GM12878 (cell line): Measurements from ENCODE around the gene POLDIP3. TPM values are rescaled to one million over a fixed set of nuclear protein-coding genes. Genes with fewer than 3 reads are reported as not detected.
A peak's percentile ranks its signal among the peaks of the same experiment; 100 is the strongest.

ENCODE experiments used
- CBX5 ChIP-seq: sonication (generic); IDR thresholded peaks from 2 replicates; pipeline ENCODE4 v1.6.1; 2016; ENCODE audit warnings: low read depth, moderate library complexity, mild to moderate bottlenecking, inconsistent platforms
- CUX1 ChIP-seq: IDR thresholded peaks from 2 replicates; pipeline ENCODE4 v1.6.1; 2012; ENCODE audit warnings: improper control_type of control experiment, low read depth, low read length; ENCODE audit not compliant: insufficient replicate concordance
- NR2C2 ChIP-seq: IDR thresholded peaks from 2 replicates; pipeline ENCODE4 v1.6.1; 2011; ENCODE audit warnings: borderline replicate concordance, low read depth; ENCODE audit not compliant: control insufficient read depth, insufficient read length
- PKNOX1 ChIP-seq: fragments of 450-650 bp; IDR thresholded peaks from 2 replicates; pipeline ENCODE4 v1.6.1; 2016; ENCODE audit warnings: mild to moderate bottlenecking
- SP1 ChIP-seq: IDR thresholded peaks from one replicate; pipeline ENCODE4 v1.6.1; 2011; ENCODE audit warnings: low read depth, low read length
- ZNF207 ChIP-seq: fragments of 450-650 bp; IDR thresholded peaks from 2 replicates; pipeline ENCODE4 v1.6.1; 2014; ENCODE audit warnings: antibody characterized with exemption, mild to moderate bottlenecking, borderline replicate concordance
- polyA plus RNA-seq, 11 experiments: library from polyadenylated mRNA; depleted of rRNA in 4 of 11; unstranded in 6 of 11; stranded (reverse) in 5 of 11; fragments of >200 nt; fragmentation: Nextera tagmentation in 4 of 11; fragmentation: Illumina TruSeq in 1 of 11; extraction: Ambion mirVana in 4 of 11; extraction: Trizol in 1 of 11; gene quantifications; 1 replicate in 1 of 11; 2 replicates in 10 of 11; pipeline versions ENCODE4 v1.2.1 to v1.2.3, GENCODE V29; 2011 to 2016; ENCODE audit warnings: inconsistent platforms in 2 of 11, missing spikeins in 2 of 11, low read depth in 1 of 11
- total RNA-seq, 4 experiments: library from RNA; depleted of rRNA in 3 of 4; stranded (reverse); fragments of >200 nt in 3 of 4; fragmentation: Illumina TruSeq in 1 of 4; extraction: Trizol in 1 of 4; gene quantifications; 2 replicates each; pipeline versions ENCODE4 v1.2.1 to v1.2.3, GENCODE V29; 2013 to 2021

Gene POLDIP3
- total and polyA plus RNA-seq, 10 of the 15 experiments (the other 5 are each of a cell fraction or from before 2014, with no cell fraction given), result 14.8 to 60.2 (median 49.5) TPM

- TF ChIP-seq CUX1, result peak; percentile 71
- TF ChIP-seq CBX5, result peak; percentile 95
- TF ChIP-seq PKNOX1, result peak; percentile 41; the same call in 1 of the 2 replicates
- TF ChIP-seq SP1, result peak; percentile 80
- TF ChIP-seq ZNF207, result peak; percentile 89
- no peak for TF ChIP-seq NR2C2
Observed at GRCh38 chr22:42615092-42615859, 593 bp upstream of the POLDIP3 start (continued).
